HCT116 (cell line): ENCODE data around the gene STARD3. TPM values are rescaled to one million over a fixed set of nuclear protein-coding genes. Genes with fewer than 3 reads are reported as not detected.

Experiments used
- ATAC-seq: fragments of 200-7000 bp; cut with Tn5 transposase; 2 replicates; pipeline ENCODE4 v1.9.1; 2020; ENCODE audit warnings: mild to moderate bottlenecking, moderate library complexity
- BruUV-seq: library from RNA; stranded (reverse); fragments of 400-500 nt; replicated peaks from 2 replicates; lab custom pipeline; 2021; lab: Mats Ljungman, UMichigan
- CTCF ChIA-PET: fragments of 300-600 bp; sonication (Branson Sonifier 250); formaldehyde crosslinking; loops from one replicate; lab custom pipeline; 2021; ENCODE audit warnings: antibody characterized with exemption; lab: Charles Lee
- POLR2A ChIA-PET: fragments of 300-600, 350-600 bp; sonication (Branson Sonifier 250); formaldehyde crosslinking; loops from one replicate; lab custom pipeline; 2021; ENCODE audit warnings: antibody characterized with exemption; lab: Charles Lee
- RAD21 ChIA-PET, 2 experiments: fragments of 300-600 bp; sonication (Branson Sonifier 250); formaldehyde crosslinking; loops; one replicate each; lab custom pipeline; 2023; ENCODE audit warnings: low total read pairs in 2 of 2; ENCODE audit not compliant: uncharacterized antibody in 2 of 2, unreplicated experiment in 2 of 2, low non-redundant PET in 1 of 2; lab: Charles Lee
- DNase-seq: peaks from one replicate; pipeline ENCODE4 v3.0.0-alpha.2; 2010; ENCODE audit warnings: low read depth, low spot score
- H2AFZ ChIP-seq: fragments of 200-600 bp; shearing (Covaris generic), sonication (generic); 2 replicates; pipeline ENCODE4 v1.6.1; 2017; ENCODE audit warnings: low read depth, mixed run types, mixed read lengths, antibody characterized with exemption, low read length; ENCODE audit not compliant: poor library complexity, severe bottlenecking
- H3K27ac ChIP-seq: 2 replicates; pipeline ENCODE4 v1.5.1; 2012; ENCODE audit warnings: low read depth, low read length
- H3K27me3 ChIP-seq: fragments of 200-600 bp; sonication (generic); 2 replicates; pipeline ENCODE4 v1.6.1; 2016; ENCODE audit warnings: mixed run types, low read length, mixed read lengths; ENCODE audit not compliant: insufficient read depth
- H3K36me3 ChIP-seq, 2 experiments: fragments of 200-500 bp in 1 of 2; fragments of 200-600 bp in 1 of 2; sonication (Bioruptor generic) in 1 of 2; sonication (generic) in 1 of 2; 2 replicates each; pipeline versions ENCODE4 v1.5.1 to v1.6.1; 2014 to 2016; ENCODE audit warnings: low read length in 2 of 2, inconsistent platforms in 1 of 2, mixed read lengths in 1 of 2, mixed run types in 1 of 2; ENCODE audit not compliant: insufficient read depth in 2 of 2, control insufficient read depth in 1 of 2
- H3K4me1 ChIP-seq, 2 experiments: fragments of 200-600 bp in 1 of 2; sonication (generic) in 1 of 2; 2 replicates each; pipeline versions ENCODE4 v1.5.1 to v1.6.1; 2012 to 2017; ENCODE audit warnings: low read length in 2 of 2, inconsistent platforms in 1 of 2, mild to moderate bottlenecking in 1 of 2, mixed read lengths in 1 of 2, mixed run types in 1 of 2, moderate library complexity in 1 of 2; ENCODE audit not compliant: insufficient read depth in 2 of 2, control insufficient read depth in 1 of 2
- H3K4me2 ChIP-seq: fragments of 200-600 bp; sonication (generic); 2 replicates; pipeline ENCODE4 v1.6.1; 2017; ENCODE audit warnings: mixed run types, low read length, mixed read lengths
- H3K4me3 ChIP-seq, 2 experiments: fragments of 200-600 bp in 1 of 2; sonication (generic) in 1 of 2; replicated peaks in 1 of 2; 2 replicates each; pipeline ENCODE4 v1.5.1; 2011 to 2016; ENCODE audit warnings: low read length in 2 of 2, control low read depth in 1 of 2, low read depth in 1 of 2, mild to moderate bottlenecking in 1 of 2, mixed read lengths in 1 of 2, mixed run types in 1 of 2
- H3K79me2 ChIP-seq: fragments of 200-600 bp; sonication (generic); 2 replicates; pipeline ENCODE4 v1.6.1; 2017; ENCODE audit warnings: mild to moderate bottlenecking, mixed run types, low read length, moderate library complexity, mixed read lengths; ENCODE audit not compliant: insufficient read depth
- H3K9ac ChIP-seq: fragments of 200-600 bp; sonication (generic); 2 replicates; pipeline ENCODE4 v1.6.1; 2016; ENCODE audit warnings: low read length, mixed read lengths
- H3K9me2 ChIP-seq: fragments of 200-600 bp; sonication (generic), shearing (Covaris generic); 2 replicates; pipeline ENCODE4 v1.6.1; 2017; ENCODE audit warnings: mixed run types, mild to moderate bottlenecking, moderate library complexity; ENCODE audit not compliant: insufficient read depth
- H3K9me3 ChIP-seq, 2 experiments: fragments of 200-500 bp in 1 of 2; fragments of 200-600 bp in 1 of 2; sonication (Bioruptor generic) in 1 of 2; sonication (generic) in 1 of 2; 2 replicates each; pipeline ENCODE4 v1.6.1; 2014 to 2017; ENCODE audit warnings: low read length in 2 of 2, mixed read lengths in 2 of 2, inconsistent platforms in 1 of 2, low read depth in 1 of 2, mild to moderate bottlenecking in 1 of 2, mixed run types in 1 of 2, moderate library complexity in 1 of 2; ENCODE audit not compliant: control insufficient read depth in 1 of 2, insufficient read depth in 1 of 2
- H4K20me1 ChIP-seq: fragments of 200-600 bp; sonication (generic), shearing (Covaris generic); 2 replicates; pipeline ENCODE4 v1.6.1; 2017; ENCODE audit warnings: mixed run types, mild to moderate bottlenecking, moderate library complexity; ENCODE audit not compliant: insufficient read depth
- ELF1 ChIP-seq: IDR thresholded peaks from 2 replicates; pipeline ENCODE4 v1.6.1; 2012; ENCODE audit warnings: low read depth, borderline replicate concordance
- EZH2phosphoT487 ChIP-seq: fragments of 200-600 bp; IDR thresholded peaks from 2 replicates; pipeline ENCODE4 v1.6.1; 2018; ENCODE audit warnings: antibody characterized with exemption, borderline replicate concordance
- POLR2A ChIP-seq: IDR thresholded peaks from 2 replicates; pipeline ENCODE4 v1.7.0; 2011; ENCODE audit warnings: borderline replicate concordance; ENCODE audit not compliant: insufficient read depth, insufficient read length; ENCODE audit errors: extremely low read depth
- REST ChIP-seq: IDR thresholded peaks from 2 replicates; pipeline ENCODE4 v1.6.1; 2012; ENCODE audit warnings: low read depth
- SRF ChIP-seq: IDR thresholded peaks from 2 replicates; pipeline ENCODE4 v1.6.1; 2012; ENCODE audit warnings: low read depth
- TCF7L2 ChIP-seq: IDR thresholded peaks from 2 replicates; pipeline ENCODE4 v1.7.0; 2011; ENCODE audit warnings: borderline replicate concordance, inconsistent platforms; ENCODE audit not compliant: insufficient read depth, insufficient read length; ENCODE audit errors: extremely low read depth
- intact Hi-C: fragments of 100-400 bp; cut with micrococcal nuclease; formaldehyde crosslinking; loops from 2 replicates; pipeline ENCODE4 v1.10.0; 2022
- total RNA-seq: library from RNA; stranded (reverse); gene quantifications from one replicate; pipeline ENCODE4 v1.2.1, GENCODE V29; 2021; ENCODE audit not compliant: unreplicated experiment

Gene STARD3
- total RNA-seq, 1 experiment from 2014 or later = 73.9 TPM

- Histone ChIP-seq H3K9me2 (no peaks in the 10 kb centered on the region), H3K27ac (peak overlapping the region; percentile 95), H3K79me2 (no peaks in the 10 kb centered on the region), H3K9ac (peak overlapping the region; percentile 77), H3K9me3 (no peaks in the 10 kb centered on the region), H3K4me1 (peaks cover 10 to 19% of the 10 kb centered on the region in 2 experiments; a peak in 3 of 4 replicates), H3K4me3 (peak overlapping the region; percentile 84 to 89), H3K36me3 (no peaks in the 10 kb centered on the region), H2AFZ (peak overlapping the region; percentile 49), H3K27me3 (no peaks in the 10 kb centered on the region), H4K20me1 (no peaks in the 10 kb centered on the region), H3K4me2 (peak overlapping the region; percentile 91)
- intact Hi-C loops = no loop called here
- POLR2A ChIA-PET = interaction anchor here (1.2 kb wide), 1 partner anchor 11 kb away, joined by 7 read pairs; no protein-coding TSS in a partner anchor
- TSS peak; percentile 82 for BruUV-seq
- RAD21 ChIA-PET = no interaction called here
- CTCF ChIA-PET = interaction anchor here (1.1 to 1.3 kb wide), 2 partner anchors 32 to 64 kb away, joined by 4 to 7 read pairs; no protein-coding TSS in a partner anchor
- ATAC-seq (no peak), DNase-seq (no peak)
- TF ChIP-seq SRF (no peak), EZH2phosphoT487 (no peak), POLR2A (no peak), ELF1 (no peak), REST (no peak), TCF7L2 (no peak)
Observed at GRCh38 chr17:39687101-39687545, 50.2 kb downstream of the STARD3 start.
